Neuronal stem cell (in vitro differentiated cells): ENCODE measurements around the gene DGKK.
A peak's percentile ranks its signal among the peaks of the same experiment; 100 is the strongest.

ENCODE experiments used
- DNase-seq: peaks from one replicate; pipeline ENCODE4 v3.0.0-alpha.2; 2013; ENCODE audit warnings: low spot score
- H2AFZ ChIP-seq: one replicate; pipeline ENCODE4 v1.6.1; 2013; ENCODE audit warnings: mild to moderate bottlenecking, low read length, inconsistent platforms
- H2AK5ac ChIP-seq: 2 replicates; pipeline ENCODE4 v1.6.1; 2013; ENCODE audit warnings: low read depth, mild to moderate bottlenecking, inconsistent platforms, low read length, moderate library complexity, mixed read lengths
- H2BK120ac ChIP-seq: 2 replicates; pipeline ENCODE4 v1.6.1; 2013; ENCODE audit warnings: low read depth, mild to moderate bottlenecking, inconsistent platforms, low read length, moderate library complexity, mixed read lengths
- H2BK12ac ChIP-seq: one replicate; pipeline ENCODE4 v1.6.1; 2013; ENCODE audit warnings: low read length, inconsistent platforms
- H2BK15ac ChIP-seq: 2 replicates; pipeline ENCODE4 v1.6.1; 2013; ENCODE audit warnings: mild to moderate bottlenecking, low read length, inconsistent platforms, mixed read lengths
- H2BK5ac ChIP-seq: one replicate; pipeline ENCODE4 v1.6.1; 2013; ENCODE audit warnings: inconsistent platforms, mild to moderate bottlenecking, low read length, moderate library complexity
- H3K14ac ChIP-seq: one replicate; pipeline ENCODE4 v1.6.1; 2013; ENCODE audit warnings: low read length, inconsistent platforms
- H3K18ac ChIP-seq: 2 replicates; pipeline ENCODE4 v1.6.1; 2013; ENCODE audit warnings: low read length, inconsistent platforms
- H3K23ac ChIP-seq: 2 replicates; pipeline ENCODE4 v1.6.1; 2013; ENCODE audit warnings: low read depth, mild to moderate bottlenecking, mixed read lengths, low read length, inconsistent platforms; ENCODE audit not compliant: poor library complexity
- H3K27ac ChIP-seq: replicated peaks from 3 replicates; pipeline ENCODE4 v1.5.1; 2013; ENCODE audit warnings: low read length, inconsistent platforms
- H3K27me3 ChIP-seq, 3 experiments: 2 replicates each; pipeline ENCODE4 v1.6.1; 2013; ENCODE audit warnings: low read length in 3 of 3, mild to moderate bottlenecking in 2 of 3, inconsistent platforms in 1 of 3, low read depth in 1 of 3, mixed read lengths in 1 of 3, moderate library complexity in 1 of 3; ENCODE audit not compliant: control insufficient read depth in 3 of 3, insufficient read depth in 3 of 3
- H3K36me3 ChIP-seq, 2 donors: replicated peaks in 1 of 2; 2 replicates each; pipeline ENCODE4 v1.6.1; 2013; ENCODE audit warnings: low read length in 2 of 2; ENCODE audit not compliant: control insufficient read depth in 2 of 2, insufficient read depth in 2 of 2
- H3K4ac ChIP-seq: 2 replicates; pipeline ENCODE4 v1.6.1; 2013; ENCODE audit warnings: inconsistent platforms, mild to moderate bottlenecking, low read length, moderate library complexity
- H3K4me1 ChIP-seq, 2 donors: 1 replicate in 1 of 2; 2 replicates in 1 of 2; pipeline ENCODE4 v1.6.1; 2013; ENCODE audit warnings: low read length in 2 of 2, low read depth in 1 of 2; ENCODE audit not compliant: control insufficient read depth in 2 of 2, insufficient read depth in 1 of 2
- H3K4me2 ChIP-seq: one replicate; pipeline ENCODE4 v1.6.1; 2013; ENCODE audit warnings: mild to moderate bottlenecking, low read length, inconsistent platforms; ENCODE audit not compliant: insufficient read depth, poor library complexity, severe bottlenecking
- H3K4me3 ChIP-seq, 2 donors: 2 replicates each; pipeline ENCODE4 v1.5.1; 2013; ENCODE audit warnings: low read length in 2 of 2, mild to moderate bottlenecking in 2 of 2, inconsistent platforms in 1 of 2, moderate library complexity in 1 of 2
- H3K79me1 ChIP-seq: one replicate; pipeline ENCODE4 v1.6.1; 2013; ENCODE audit warnings: low read depth, mild to moderate bottlenecking, inconsistent platforms, low read length, moderate library complexity
- H3K9ac ChIP-seq: one replicate; pipeline ENCODE4 v1.6.1; 2013; ENCODE audit warnings: mild to moderate bottlenecking, low read depth, low read length, inconsistent platforms; ENCODE audit not compliant: poor library complexity
- H3K9me3 ChIP-seq, 2 donors: replicated peaks in 1 of 2; 2 replicates each; pipeline versions ENCODE3 to v1.6.1; 2013; ENCODE audit warnings: low read length in 2 of 2, mild to moderate bottlenecking in 2 of 2, inconsistent platforms in 1 of 2, low read depth in 1 of 2, mixed read lengths in 1 of 2, moderate library complexity in 1 of 2; ENCODE audit not compliant: control insufficient read depth in 2 of 2, insufficient read depth in 1 of 2
- H4K8ac ChIP-seq: one replicate; pipeline ENCODE4 v1.6.1; 2013; ENCODE audit warnings: low read depth, mild to moderate bottlenecking, inconsistent platforms, low read length, moderate library complexity
- H4K91ac ChIP-seq: one replicate; pipeline ENCODE4 v1.6.1; 2013; ENCODE audit warnings: low read length, low read depth, mild to moderate bottlenecking, inconsistent platforms; ENCODE audit not compliant: poor library complexity
- WGBS, 2 donors: extraction: QIAGEN DNeasy Blood & Tissue Kit; methylation state at CpG; one replicate each; pipeline ENCODE4 v1.1.7; 2013; ENCODE audit warnings: missing lambda C conversion rate in 2 of 2, mixed read lengths in 1 of 2; ENCODE audit not compliant: insufficient read length in 2 of 2, insufficient replicate concordance in 1 of 2; ENCODE audit errors: extremely low coverage in 2 of 2; 5-methylcytosine and 5-hydroxymethylcytosine counted together

DGKK gene

DNA sequence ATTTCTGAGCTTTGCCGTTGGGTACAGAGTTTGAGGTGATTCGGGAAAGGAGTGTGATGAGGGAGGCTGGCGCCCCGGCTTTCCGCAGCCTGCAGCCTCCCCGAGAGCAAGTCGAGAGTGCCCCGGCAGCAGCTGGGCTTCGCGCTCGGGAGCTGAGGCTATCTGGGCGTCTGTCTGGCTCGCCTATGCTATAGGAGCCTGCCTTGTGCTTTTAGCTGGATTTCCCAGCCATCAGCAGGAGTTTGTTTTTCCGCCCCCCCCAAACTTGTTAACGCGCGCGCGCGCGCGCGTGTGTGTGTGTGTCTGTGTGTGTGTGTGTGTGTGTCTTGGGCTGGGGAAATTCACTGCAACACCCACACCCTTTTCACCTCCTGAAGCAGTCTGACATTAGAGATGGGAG lies 765 bp upstream of the DGKK start:
- Histone ChIP-seq H4K91ac (no peak overlapping the region), H4K8ac (no peak overlapping the region), H2BK120ac (no peak overlapping the region), H3K4me3 (peak overlapping the region in 1 of 2 donors; percentile 76), H3K4ac (no peak overlapping the region), H2AFZ (no peak overlapping the region), H2BK5ac (no peak overlapping the region), H3K36me3 (no peaks in the 10 kb centered on the region), H2AK5ac (no peak overlapping the region), H3K18ac (peak overlapping the region; percentile 38), H3K9ac (no peak overlapping the region), H3K27ac (no peak overlapping the region), H2BK12ac (no peak overlapping the region), H3K4me1 (peaks cover 0 to 4% of the 10 kb centered on the region in 2 donors), H3K9me3 (no peaks in the 10 kb centered on the region), H3K79me1 (no peaks in the 10 kb centered on the region), H3K23ac (no peak overlapping the region), H3K27me3 (peaks cover 6 to 81% (median 28%) of the 10 kb centered on the region in 3 experiments), H3K14ac (no peak overlapping the region), H2BK15ac (no peak overlapping the region), H3K4me2 (peak overlapping the region; percentile 86)
- WGBS, 2 donors: no CpG with 5 or more reads among the region's 23 CpGs
- no peak for DNase-seq

DNA sequence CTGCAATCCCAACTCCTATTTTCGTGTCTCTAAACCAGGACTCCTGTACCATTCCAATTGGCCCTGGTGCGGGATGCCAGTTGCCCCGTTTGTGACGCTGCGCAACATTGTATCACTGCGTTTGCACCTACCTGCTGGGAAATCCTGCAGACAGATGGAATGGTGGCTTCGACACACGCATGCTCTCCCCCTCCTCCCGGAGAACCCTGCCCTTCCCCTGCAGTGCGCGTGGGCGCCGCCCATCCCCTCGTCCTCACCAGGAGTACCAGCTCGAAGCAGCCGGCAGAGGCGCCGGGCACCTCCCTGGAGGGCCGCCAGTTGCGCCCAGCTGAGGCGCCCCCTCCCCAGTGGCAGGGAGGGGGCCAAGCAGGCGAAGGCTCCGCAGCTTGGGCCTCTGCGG lies 1.4 kb downstream of the DGKK start:
- Histone ChIP-seq H3K4me1 (peaks cover 0 to 2% of the 10 kb centered on the region in 2 donors), H3K14ac (no peak overlapping the region), H3K4ac (no peak overlapping the region), H2BK15ac (no peak overlapping the region), H3K23ac (no peak overlapping the region), H4K91ac (no peak overlapping the region), H3K79me1 (no peaks in the 10 kb centered on the region), H3K36me3 (no peaks in the 10 kb centered on the region), H3K27ac (no peak overlapping the region), H2BK12ac (no peak overlapping the region), H3K27me3 (peaks cover 6 to 86% (median 28%) of the 10 kb centered on the region in 3 experiments), H2AFZ (no peak overlapping the region), H3K18ac (no peak overlapping the region), H3K9me3 (no peaks in the 10 kb centered on the region), H2BK120ac (no peak overlapping the region), H3K4me3 (peak overlapping the region in 1 of 2 donors; percentile 73), H2BK5ac (no peak overlapping the region), H4K8ac (no peak overlapping the region), H3K9ac (no peak overlapping the region), H2AK5ac (no peak overlapping the region), H3K4me2 (peak overlapping the region; percentile 73)
- whole genome bisulfite sequencing, 2 donors: no CpG with 5 or more reads among the region's 24 CpGs
- DNase-seq: no peak

DNA sequence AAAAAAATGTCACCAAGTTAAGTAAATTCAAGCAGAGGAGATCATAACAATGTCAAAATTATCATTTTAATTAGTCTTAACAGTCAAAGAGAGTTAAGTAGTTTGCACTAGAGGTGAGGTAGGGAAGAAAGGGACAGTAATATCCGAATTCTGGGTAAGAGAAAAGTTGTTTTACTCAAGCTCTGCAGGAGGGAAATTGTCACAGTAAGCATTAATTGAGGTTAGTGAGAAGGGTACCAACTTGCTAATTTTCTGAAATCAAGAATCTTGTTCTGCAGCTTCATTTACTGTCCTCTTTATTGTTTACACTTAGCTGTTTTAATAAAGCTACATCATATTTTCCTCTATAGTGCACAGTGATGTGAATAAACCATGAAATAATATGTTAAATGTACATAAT lies 11.0 kb downstream of the DGKK start:
- no peak for DNase-seq
- Histone ChIP-seq H3K4me2 (no peak overlapping the region), H3K4ac (no peak overlapping the region), H3K4me3 (no peak overlapping the region), H3K18ac (no peak overlapping the region), H3K4me1 (no peaks in the 10 kb centered on the region), H2AFZ (no peak overlapping the region), H3K27me3 (peaks cover 0 to 42% (median 0%) of the 10 kb centered on the region in 3 experiments), H3K79me1 (no peaks in the 10 kb centered on the region), H3K36me3 (no peaks in the 10 kb centered on the region), H2BK15ac (no peak overlapping the region), H2BK12ac (no peak overlapping the region), H4K91ac (no peak overlapping the region), H3K9me3 (no peaks in the 10 kb centered on the region), H3K9ac (no peak overlapping the region), H3K14ac (no peak overlapping the region), H2BK120ac (no peak overlapping the region), H4K8ac (no peak overlapping the region), H3K23ac (no peak overlapping the region), H2AK5ac (no peak overlapping the region), H2BK5ac (no peak overlapping the region), H3K27ac (no peak overlapping the region)
- WGBS, 2 donors: no CpG with 5 or more reads among the region's 1 CpG

DNA sequence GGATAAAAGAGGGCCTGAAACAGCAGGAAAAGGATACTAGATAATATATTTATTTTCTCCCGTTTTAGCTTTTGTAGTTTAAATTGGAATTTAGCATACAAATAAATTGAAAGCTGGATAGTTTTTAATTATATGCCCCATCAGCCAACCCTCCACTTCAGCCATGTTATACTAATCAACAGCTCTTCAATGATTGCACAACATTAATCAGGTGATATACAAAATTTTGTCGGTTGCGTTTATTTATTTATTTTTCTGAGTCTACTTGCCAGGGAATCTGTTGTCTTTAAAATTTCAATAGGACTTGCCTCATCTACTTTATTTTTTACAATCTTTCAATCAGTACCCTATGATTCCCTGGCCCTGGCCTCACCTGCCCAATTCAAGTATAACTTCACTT lies 12.1 kb downstream of the DGKK start:
- Histone ChIP-seq H3K27ac (no peak overlapping the region), H2AFZ (no peak overlapping the region), H4K91ac (no peak overlapping the region), H4K8ac (no peak overlapping the region), H3K9me3 (no peaks in the 10 kb centered on the region), H3K23ac (no peak overlapping the region), H3K14ac (no peak overlapping the region), H2BK15ac (no peak overlapping the region), H3K79me1 (no peaks in the 10 kb centered on the region), H2BK120ac (no peak overlapping the region), H2BK12ac (no peak overlapping the region), H3K4me1 (no peaks in the 10 kb centered on the region), H3K27me3 (peaks cover 0 to 38% (median 0%) of the 10 kb centered on the region in 3 experiments), H2AK5ac (no peak overlapping the region), H3K9ac (no peak overlapping the region), H3K4me2 (no peak overlapping the region), H3K4me3 (no peak overlapping the region), H2BK5ac (no peak overlapping the region), H3K36me3 (no peaks in the 10 kb centered on the region), H3K18ac (no peak overlapping the region), H3K4ac (no peak overlapping the region)
- no peak for DNase-seq
- no CpG with 5 or more reads among the region's 3 CpGs for WGBS, 2 donors
